ENCODE measurements around the gene PDCD7. TPM values are rescaled to one million over a fixed set of nuclear protein-coding genes. Genes with fewer than 3 reads are reported as not detected.
A peak's percentile ranks its signal among the peaks of the same experiment; 100 is the strongest.

Gene PDCD7
- total and polyA plus RNA-seq, 12 donors, result 9.0 to 25.1 (median 15.9) TPM

DNA sequence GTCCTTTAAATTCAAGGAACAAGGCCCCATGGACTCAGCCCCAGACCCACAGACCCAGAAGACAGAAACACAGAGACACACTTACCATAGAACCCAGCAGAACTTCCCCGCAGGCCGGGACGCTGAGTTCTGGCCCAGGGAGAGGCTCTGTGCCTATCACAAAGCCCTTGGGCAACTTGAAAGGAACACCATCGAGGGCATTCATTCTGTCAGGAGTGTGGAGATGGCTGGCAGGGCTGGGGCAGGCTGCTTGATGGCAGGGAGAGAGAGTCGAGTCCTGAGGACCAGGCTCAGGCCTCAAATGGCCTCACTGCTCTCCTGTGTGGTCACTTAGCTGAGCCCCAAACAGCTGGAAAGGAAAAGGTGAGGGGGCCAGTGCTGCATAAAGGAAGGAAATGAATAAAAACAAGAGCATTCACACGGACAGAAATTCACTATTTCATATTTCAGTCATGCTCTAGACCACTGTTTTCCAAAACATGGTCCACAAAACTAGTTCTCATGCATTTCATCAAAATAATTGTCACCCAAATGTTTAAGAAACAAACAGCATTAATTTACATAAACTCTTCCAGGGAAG lies 27.5 kb downstream of the PDCD7 start:
- Histone ChIP-seq H3K27me3 (no peaks in the 10 kb centered on the region), H3K4me1 (peaks cover 0 to 12% (median 0%) of the 10 kb centered on the region in 9 donors), H3K9me3 (no peaks in the 10 kb centered on the region), H3K4me3 (no peak overlapping the region), H3K27ac (no peak overlapping the region), H3K36me3 (peaks cover 0 to 52% (median 11%) of the 10 kb centered on the region in 9 donors)
- ATAC-seq, result no peak
- no peak for DNase-seq
- TF ChIP-seq, protein P1, sequence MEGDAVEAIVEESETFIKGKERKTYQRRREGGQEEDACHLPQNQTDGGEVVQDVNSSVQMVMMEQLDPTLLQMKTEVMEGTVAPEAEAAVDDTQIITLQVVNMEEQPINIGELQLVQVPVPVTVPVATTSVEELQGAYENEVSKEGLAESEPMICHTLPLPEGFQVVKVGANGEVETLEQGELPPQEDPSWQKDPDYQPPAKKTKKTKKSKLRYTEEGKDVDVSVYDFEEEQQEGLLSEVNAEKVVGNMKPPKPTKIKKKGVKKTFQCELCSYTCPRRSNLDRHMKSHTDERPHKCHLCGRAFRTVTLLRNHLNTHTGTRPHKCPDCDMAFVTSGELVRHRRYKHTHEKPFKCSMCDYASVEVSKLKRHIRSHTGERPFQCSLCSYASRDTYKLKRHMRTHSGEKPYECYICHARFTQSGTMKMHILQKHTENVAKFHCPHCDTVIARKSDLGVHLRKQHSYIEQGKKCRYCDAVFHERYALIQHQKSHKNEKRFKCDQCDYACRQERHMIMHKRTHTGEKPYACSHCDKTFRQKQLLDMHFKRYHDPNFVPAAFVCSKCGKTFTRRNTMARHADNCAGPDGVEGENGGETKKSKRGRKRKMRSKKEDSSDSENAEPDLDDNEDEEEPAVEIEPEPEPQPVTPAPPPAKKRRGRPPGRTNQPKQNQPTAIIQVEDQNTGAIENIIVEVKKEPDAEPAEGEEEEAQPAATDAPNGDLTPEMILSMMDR (IDR thresholded peaks at IDR 0.05), result no peak
- 82 to 87% methylated on average over 6 of the region's 6 CpGs for WGBS, 2 donors
- intact Hi-C loops (cut with DNase I), result loop anchor here in 1 of 10 donors (10.0 kb wide), 1 partner anchor 51 kb away; no protein-coding TSS in a partner anchor

GRCh38 chr15:65105038-65105437 lies 28.6 kb downstream of the PDCD7 start:
- 86 to 91% methylated on average over 5 of the region's 5 CpGs for WGBS, 2 donors
- no peak for ATAC-seq
- H3K36me3 ChIP-seq, result peaks cover 0 to 62% (median 11%) of the 10 kb centered on the region in 9 donors

DNA sequence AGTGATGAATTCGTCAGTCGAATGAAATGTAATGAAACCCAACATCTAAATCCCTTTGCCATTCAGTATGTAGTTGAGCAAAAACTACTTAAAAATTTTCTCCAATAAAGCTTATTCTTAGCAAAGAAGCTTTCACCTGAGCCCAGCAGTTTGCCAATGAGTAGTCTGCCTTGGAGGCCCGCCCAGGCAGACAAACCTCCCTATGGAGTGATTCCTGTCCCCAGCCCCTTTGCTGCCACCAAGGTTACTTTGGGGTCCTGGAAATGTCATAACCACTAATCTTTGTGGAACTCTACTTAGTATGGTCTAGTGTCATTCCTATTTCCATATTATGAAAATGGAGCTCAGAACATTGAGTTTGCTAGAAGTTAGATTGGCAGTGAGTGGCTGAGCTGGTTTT lies 30.7 kb downstream of the PDCD7 start:
- DNase-seq (no peak), ATAC-seq (no peak)
- H3K4me3 ChIP-seq, result no peak overlapping the region
- H3K4me1 ChIP-seq, result peaks cover 0 to 7% (median 0%) of the 10 kb centered on the region in 9 donors
- H3K27me3 ChIP-seq, result no peaks in the 10 kb centered on the region
- TF ChIP-seq, protein P1 (IDR thresholded peaks at IDR 0.05), result no peak
- no peaks in the 10 kb centered on the region for H3K9me3 ChIP-seq
- no peak overlapping the region for H3K27ac ChIP-seq
- intact Hi-C loops (cut with DNase I), result loop anchor here in 6 of 10 donors (5.0 to 10.0 kb wide), 3 partner anchors 48 to 71 kb away; no protein-coding TSS in a partner anchor
- H3K36me3 ChIP-seq, result peaks cover 0 to 84% (median 18%) of the 10 kb centered on the region in 9 donors
- 94 to 98% methylated on average over 3 of the region's 3 CpGs for WGBS, 2 donors

More at GRCh38 chr15:65105038-65105437, 28.6 kb downstream of the PDCD7 start:
- Histone ChIP-seq H3K4me1 (peaks cover 0 to 7% (median 0%) of the 10 kb centered on the region in 9 donors), H3K4me3 (no peak overlapping the region), H3K9me3 (no peaks in the 10 kb centered on the region), H3K27me3 (no peaks in the 10 kb centered on the region), H3K27ac (no peak overlapping the region)
- intact Hi-C loops (cut with DNase I), result loop anchor here in 1 of 10 donors (10.0 kb wide), 1 partner anchor 50 kb away; no protein-coding TSS in a partner anchor
- TF ChIP-seq, protein P1 (IDR thresholded peaks at IDR 0.05), result no peak
- DNase-seq, result no peak

GRCh38 chr15:65101891-65102708 lies 31.5 kb downstream of the PDCD7 start:
- intact Hi-C loops (cut with DNase I), result loop anchor here in 9 of 10 donors (1.0 to 10.0 kb wide), 6 partner anchors 47 to 70 kb away; no protein-coding TSS in a partner anchor
- peak in 7 of 8 donors; percentile 6 to 36 (median 20) for ATAC-seq
- 59 to 70% methylated on average over 67 to 75 of the region's 75 CpGs for WGBS, 2 donors

More at GRCh38 chr15:65101891-65102708, 31.5 kb downstream of the PDCD7 start:
- Histone ChIP-seq H3K27me3 (no peaks in the 10 kb centered on the region), H3K36me3 (peaks cover 0 to 86% (median 18%) of the 10 kb centered on the region in 9 donors), H3K9me3 (no peaks in the 10 kb centered on the region), H3K4me1 (peaks cover 0 to 7% (median 0%) of the 10 kb centered on the region in 9 donors), H3K4me3 (no peak overlapping the region), H3K27ac (no peak overlapping the region)
- no peak for DNase-seq
- TF ChIP-seq, protein P1 (IDR thresholded peaks at IDR 0.05), result no peak
